Body of pancreas (tissue), 4 donors: ENCODE results near the gene SYNPO.

Experiments
- CTCF ChIP-seq, 7 experiments: fragments of 450-650 bp in 4 of 7; fragments of 200-600 bp in 3 of 7; sonication (generic) in 3 of 7; IDR thresholded peaks; one replicate each; pipeline ENCODE4 v1.5.1; 2016 to 2019; ENCODE audit warnings: antibody characterized with exemption in 7 of 7
- POLR2A ChIP-seq, 3 donors: fragments of 450-650 bp; IDR thresholded peaks; one replicate each; pipeline ENCODE4 v1.6.1; 2016; ENCODE audit warnings: antibody characterized with exemption in 3 of 3, mild to moderate bottlenecking in 2 of 3

- TF ChIP-seq CTCF (IDR thresholded peaks at IDR 0.05), result no peak
- no peak for TF ChIP-seq POLR2A (IDR thresholded peaks at IDR 0.05)
Observed at GRCh38 chr5:150648294-150649107, 8.0 kb downstream of the SYNPO start.
